Measurements from ENCODE around the gene ABHD12.
"Not testable (repeated sequence)": the region's sequence is repeated elsewhere in the genome, so short reads cannot be mapped to it uniquely, and the experiment has no call there.

Gene ABHD12

GRCh38 chr20:25353747-25354705, 36.6 kb downstream of the ABHD12 start:
- no peak for DNase-seq (ENCODE audit: low spot score)

- DNase-seq (ENCODE audit: low spot score), result no peak
Observed at GRCh38 chr20:25353353-25353746, 37.3 kb downstream of the ABHD12 start.

- no peak for DNase-seq (ENCODE audit: low spot score)
Observed at GRCh38 chr20:25352746-25353145, 37.9 kb downstream of the ABHD12 start.

GRCh38 chr20:25351024-25351360, 39.6 kb downstream of the ABHD12 start:
- no peak for DNase-seq (ENCODE audit: low spot score)

- no peak for DNase-seq (ENCODE audit: low spot score)
Observed at GRCh38 chr20:25346349-25346748, 44.3 kb downstream of the ABHD12 start.

- DNase-seq (ENCODE audit: low spot score), result no peak
Observed at GRCh38 chr20:25345721-25346120, 44.9 kb downstream of the ABHD12 start.

GRCh38 chr20:25344634-25345033, 46.0 kb downstream of the ABHD12 start:
- no peak for DNase-seq (ENCODE audit: low spot score)

GRCh38 chr20:25341716-25342680, 48.6 kb downstream of the ABHD12 start:
- DNase-seq (ENCODE audit: low spot score), result no peak

- no peak for DNase-seq (ENCODE audit: low spot score)
Observed at GRCh38 chr20:25340380-25340779, 50.3 kb downstream of the ABHD12 start.

GRCh38 chr20:25339608-25340007, 51.0 kb downstream of the ABHD12 start:
- no peak for DNase-seq (ENCODE audit: low spot score)

- DNase-seq (ENCODE audit: low spot score), result no peak
Observed at GRCh38 chr20:25338112-25339023, 52.3 kb downstream of the ABHD12 start.

GRCh38 chr20:25336561-25337422, 53.8 kb downstream of the ABHD12 start:
- DNase-seq (ENCODE audit: low spot score), result no peak

- DNase-seq (ENCODE audit: low spot score), result not testable (repeated sequence)
Observed at GRCh38 chr20:25334972-25335371, 55.7 kb downstream of the ABHD12 start.

GRCh38 chr20:25328954-25329498, 61.6 kb downstream of the ABHD12 start:
- DNase-seq (ENCODE audit: low spot score), result no peak

GRCh38 chr20:25327521-25328235, 63.0 kb downstream of the ABHD12 start:
- DNase-seq (ENCODE audit: low spot score), result no peak

- DNase-seq (ENCODE audit: low spot score), result no peak
Observed at GRCh38 chr20:25325997-25326396, 64.6 kb downstream of the ABHD12 start.

- no peak for DNase-seq (ENCODE audit: low spot score)
Observed at GRCh38 chr20:25325073-25325472, 65.6 kb downstream of the ABHD12 start.

GRCh38 chr20:25324412-25324811, 66.2 kb downstream of the ABHD12 start:
- DNase-seq (ENCODE audit: low spot score), result no peak

GRCh38 chr20:25323496-25324246, 67.0 kb downstream of the ABHD12 start:
- no peak for DNase-seq (ENCODE audit: low spot score)
